HepG2 (cell line): ENCODE measurements around the gene RNF5. TPM values are rescaled to one million over a fixed set of nuclear protein-coding genes. Genes with fewer than 3 reads are reported as not detected.
A peak's percentile ranks its signal among the peaks of the same experiment; 100 is the strongest.

Experiments
- CCDC6 ChIP-seq: sonication (generic); formaldehyde crosslinking; IDR thresholded peaks from 2 replicates; pipeline ENCODE4 v1.8.1; 2022; ENCODE audit warnings: mild to moderate bottlenecking, missing genetic modification reagents, moderate library complexity
- MIER2 ChIP-seq: IDR thresholded peaks from 2 replicates; pipeline ENCODE4 v1.6.1; 2016; ENCODE audit warnings: missing biosample characterization, missing genetic modification reagents
- MYNN ChIP-seq: sonication (generic); formaldehyde crosslinking; IDR thresholded peaks from 2 replicates; pipeline ENCODE4 v1.4.0; 2020; ENCODE audit warnings: mild to moderate bottlenecking, low read depth, missing genetic modification reagents
- POLR2AphosphoS5 ChIP-seq: IDR thresholded peaks from 2 replicates; pipeline ENCODE4 v1.6.1; 2012; ENCODE audit warnings: low read depth, low read length
- POLR2G ChIP-seq: fragments of 200-400 bp; formaldehyde crosslinking; IDR thresholded peaks from 2 replicates; pipeline ENCODE4 v1.6.1; 2018; ENCODE audit warnings: mild to moderate bottlenecking, low read depth, low read length, moderate library complexity
- TCF12 ChIP-seq, 2 experiments: fragments of 450-650 bp in 1 of 2; sonication (generic) in 1 of 2; formaldehyde crosslinking in 1 of 2; IDR thresholded peaks; 2 replicates each; pipeline versions ENCODE4 v1.6.1 to v1.8.0; 2017 to 2022; ENCODE audit warnings: antibody characterized with exemption in 1 of 2, mild to moderate bottlenecking in 1 of 2, missing genetic modification reagents in 1 of 2, moderate library complexity in 1 of 2
- ZBTB20 ChIP-seq: sonication (generic); formaldehyde crosslinking; IDR thresholded peaks from 2 replicates; pipeline ENCODE4 v1.8.1; 2023; ENCODE audit warnings: missing genetic modification reagents, low read depth, mild to moderate bottlenecking, borderline replicate concordance
- ZFP91 ChIP-seq: sonication (generic); formaldehyde crosslinking; IDR thresholded peaks from 2 replicates; pipeline ENCODE4 v1.9.0; 2022; ENCODE audit warnings: missing genetic modification reagents, mild to moderate bottlenecking, borderline replicate concordance
- ZHX2 ChIP-seq, 2 experiments: sonication (generic) in 1 of 2; formaldehyde crosslinking in 1 of 2; IDR thresholded peaks; 2 replicates each; pipeline versions ENCODE4 v1.6.1 to v1.9.0; 2014 to 2022; ENCODE audit warnings: antibody characterized with exemption in 1 of 2, borderline replicate concordance in 1 of 2, inconsistent platforms in 1 of 2, low read depth in 1 of 2, missing genetic modification reagents in 1 of 2
- ZNF629 ChIP-seq: sonication (generic); formaldehyde crosslinking; conservative IDR thresholded peaks from 2 replicates; pipeline ENCODE4 v1.5.0; 2020; ENCODE audit warnings: missing genetic modification reagents
- ZSCAN5A ChIP-seq: sonication (generic); formaldehyde crosslinking; IDR thresholded peaks from 2 replicates; pipeline ENCODE4 v1.8.0; 2022; ENCODE audit warnings: mild to moderate bottlenecking, missing genetic modification reagents, borderline replicate concordance
- polyA plus RNA-seq, 8 experiments: library from polyadenylated mRNA; depleted of rRNA in 3 of 8; stranded (reverse) in 7 of 8; unstranded in 1 of 8; fragments of >200 nt; fragmentation: Illumina TruSeq in 4 of 8; extraction: Trizol in 4 of 8; gene quantifications; 2 replicates each; pipeline versions ENCODE4 v1.2.1 to v1.2.3, GENCODE V29; 2011 to 2016; ENCODE audit warnings: low read depth in 4 of 8, missing spikeins in 1 of 8, mixed read lengths in 1 of 8; ENCODE audit not compliant: insufficient read depth in 1 of 8
- total RNA-seq, 5 experiments: library from RNA; depleted of rRNA; stranded (reverse); fragments of >200 nt; fragmentation: Illumina TruSeq; extraction: Trizol; gene quantifications; 2 replicates each; pipeline ENCODE4 v1.2.3, GENCODE V29; 2016; ENCODE audit warnings: low read depth in 1 of 5
- TF ChIP-seq, protein P1 (sequence below): sonication (generic); formaldehyde crosslinking; IDR thresholded peaks from 2 replicates; pipeline ENCODE4 v1.4.0; 2020; ENCODE audit warnings: mild to moderate bottlenecking, missing genetic modification reagents

The RNF5 gene
- total and polyA plus RNA-seq, 2 of the 13 experiments (the other 11 are each of a cell fraction or from before 2014, with no cell fraction given), result 98.0 to 131 TPM

GRCh38 chr6:32194825-32195651 lies 16.8 kb downstream of the RNF5 start (continued):
- TF ChIP-seq, protein P1, sequence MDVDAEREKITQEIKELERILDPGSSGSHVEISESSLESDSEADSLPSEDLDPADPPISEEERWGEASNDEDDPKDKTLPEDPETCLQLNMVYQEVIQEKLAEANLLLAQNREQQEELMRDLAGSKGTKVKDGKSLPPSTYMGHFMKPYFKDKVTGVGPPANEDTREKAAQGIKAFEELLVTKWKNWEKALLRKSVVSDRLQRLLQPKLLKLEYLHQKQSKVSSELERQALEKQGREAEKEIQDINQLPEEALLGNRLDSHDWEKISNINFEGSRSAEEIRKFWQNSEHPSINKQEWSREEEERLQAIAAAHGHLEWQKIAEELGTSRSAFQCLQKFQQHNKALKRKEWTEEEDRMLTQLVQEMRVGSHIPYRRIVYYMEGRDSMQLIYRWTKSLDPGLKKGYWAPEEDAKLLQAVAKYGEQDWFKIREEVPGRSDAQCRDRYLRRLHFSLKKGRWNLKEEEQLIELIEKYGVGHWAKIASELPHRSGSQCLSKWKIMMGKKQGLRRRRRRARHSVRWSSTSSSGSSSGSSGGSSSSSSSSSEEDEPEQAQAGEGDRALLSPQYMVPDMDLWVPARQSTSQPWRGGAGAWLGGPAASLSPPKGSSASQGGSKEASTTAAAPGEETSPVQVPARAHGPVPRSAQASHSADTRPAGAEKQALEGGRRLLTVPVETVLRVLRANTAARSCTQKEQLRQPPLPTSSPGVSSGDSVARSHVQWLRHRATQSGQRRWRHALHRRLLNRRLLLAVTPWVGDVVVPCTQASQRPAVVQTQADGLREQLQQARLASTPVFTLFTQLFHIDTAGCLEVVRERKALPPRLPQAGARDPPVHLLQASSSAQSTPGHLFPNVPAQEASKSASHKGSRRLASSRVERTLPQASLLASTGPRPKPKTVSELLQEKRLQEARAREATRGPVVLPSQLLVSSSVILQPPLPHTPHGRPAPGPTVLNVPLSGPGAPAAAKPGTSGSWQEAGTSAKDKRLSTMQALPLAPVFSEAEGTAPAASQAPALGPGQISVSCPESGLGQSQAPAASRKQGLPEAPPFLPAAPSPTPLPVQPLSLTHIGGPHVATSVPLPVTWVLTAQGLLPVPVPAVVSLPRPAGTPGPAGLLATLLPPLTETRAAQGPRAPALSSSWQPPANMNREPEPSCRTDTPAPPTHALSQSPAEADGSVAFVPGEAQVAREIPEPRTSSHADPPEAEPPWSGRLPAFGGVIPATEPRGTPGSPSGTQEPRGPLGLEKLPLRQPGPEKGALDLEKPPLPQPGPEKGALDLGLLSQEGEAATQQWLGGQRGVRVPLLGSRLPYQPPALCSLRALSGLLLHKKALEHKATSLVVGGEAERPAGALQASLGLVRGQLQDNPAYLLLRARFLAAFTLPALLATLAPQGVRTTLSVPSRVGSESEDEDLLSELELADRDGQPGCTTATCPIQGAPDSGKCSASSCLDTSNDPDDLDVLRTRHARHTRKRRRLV (CRISPR knock-in tag), result 0 out of 2 replicates have a peak, but pooled peaks have one; percentile 39
- TF ChIP-seq TCF12 (IDR thresholded peaks at IDR 0.05) (no peak), TCF12 (CRISPR knock-in tag; IDR thresholded peaks at IDR 0.05) (no peak), MIER2 (no peak), ZSCAN5A (0 out of 2 replicates have a peak, but pooled peaks have one; percentile 41), ZNF629 (CRISPR knock-in tag) (no peak), POLR2AphosphoS5 (peak; percentile 93), ZBTB20 (CRISPR knock-in tag) (no peak), MYNN (CRISPR knock-in tag) (0 out of 2 replicates have a peak, but pooled peaks have one; percentile 17), POLR2G (peak; percentile 69), CCDC6 (CRISPR knock-in tag) (0 out of 2 replicates have a peak, but pooled peaks have one; percentile 53), ZHX2 (IDR thresholded peaks at IDR 0.05; ENCODE audit: low read depth) (no peak), ZHX2 (CRISPR knock-in tag; IDR thresholded peaks at IDR 0.05; ENCODE audit: borderline replicate concordance) (no peak), ZFP91 (CRISPR knock-in tag) (no peak; the same call in 1 of the 2 replicates)
